Upper lobe of left lung (tissue), 6 donors: ENCODE results near the gene CXCL11. TPM values are rescaled to one million over a fixed set of nuclear protein-coding genes. Genes with fewer than 3 reads are reported as not detected.
A peak's percentile ranks its signal among the peaks of the same experiment; 100 is the strongest.

ENCODE experiments used
- ATAC-seq, 2 donors: fragments of 200-7000 bp; cut with Tn5 transposase; one replicate each; pipeline ENCODE4 v1.9.1; 2022; ENCODE audit warnings: mild to moderate bottlenecking in 2 of 2, moderate library complexity in 2 of 2; ENCODE audit not compliant: low FRiP score in 2 of 2
- DNase-seq, 2 donors: peaks; one replicate each; pipeline ENCODE4 v3.0.0-alpha.2; 2019 to 2020
- H3K27ac ChIP-seq, 4 donors: fragments of 200-600 bp; sonication (generic); one replicate each; pipeline ENCODE4 v1.5.1; 2016 to 2019
- H3K27me3 ChIP-seq, 4 donors: fragments of 200-600 bp; sonication (generic); one replicate each; pipeline ENCODE4 v1.5.1; 2017 to 2019
- H3K36me3 ChIP-seq, 4 donors: fragments of 200-600 bp; sonication (generic); one replicate each; pipeline ENCODE4 v1.5.1; 2016 to 2019
- H3K4me1 ChIP-seq, 4 donors: fragments of 200-600 bp; sonication (generic); one replicate each; pipeline ENCODE4 v1.5.1; 2018 to 2019
- H3K4me3 ChIP-seq, 4 donors: fragments of 200-600 bp; sonication (generic); one replicate each; pipeline ENCODE4 v1.5.1; 2017 to 2019; ENCODE audit warnings: mild to moderate bottlenecking in 2 of 4, moderate library complexity in 1 of 4
- H3K9me3 ChIP-seq, 4 donors: fragments of 200-600 bp; sonication (generic); one replicate each; pipeline ENCODE4 v1.5.1; 2018 to 2019
- CTCF ChIP-seq, 6 experiments: fragments of 450-650 bp in 4 of 6; fragments of 200-600 bp in 2 of 6; sonication (generic) in 2 of 6; IDR thresholded peaks; one replicate each; pipeline ENCODE4 v1.5.1; 2016 to 2019; ENCODE audit warnings: antibody characterized with exemption in 6 of 6
- EP300 ChIP-seq, 4 donors: sonication (generic); formaldehyde crosslinking; IDR thresholded peaks; one replicate each; pipeline ENCODE4 v1.5.1; 2017; ENCODE audit warnings: antibody characterized with exemption in 4 of 4, control low read depth in 2 of 4
- POLR2A ChIP-seq, 4 donors: fragments of 450-650 bp; IDR thresholded peaks; one replicate each; pipeline ENCODE4 v1.5.1; 2016 to 2017; ENCODE audit warnings: antibody characterized with exemption in 4 of 4, mild to moderate bottlenecking in 2 of 4
- POLR2AphosphoS5 ChIP-seq, 2 donors: sonication (generic); formaldehyde crosslinking; IDR thresholded peaks; one replicate each; pipeline ENCODE4 v1.5.1; 2017; ENCODE audit warnings: antibody characterized with exemption in 2 of 2
- WGBS, 2 donors: methylation state at CpG; one replicate each; pipeline ENCODE4 v1.1.5; 2017 to 2018; 5-methylcytosine and 5-hydroxymethylcytosine counted together
- total RNA-seq, 6 donors: library from RNA; depleted of rRNA in 4 of 6; stranded (reverse); fragments of >200 nt in 4 of 6; gene quantifications; one replicate each; pipeline versions ENCODE4 v1.1.0 to v1.2.1, GENCODE V29; 2016 to 2021
- donor health status: DM: no; HTN: no; CAD: no; lungs with moderate emphysema.
- donor health status: DM: no; HTN: yes; CAD: no; lungs with severe emphysema.

Gene CXCL11
- total RNA-seq, 6 donors from 2014 or later = 0.30 to 0.98 (median 0.31) TPM; not detected in 3

GRCh38 chr4:76013540-76013939, 22.3 kb downstream of the CXCL11 start:
- H3K27ac ChIP-seq = no peak overlapping the region
- DNase-seq (no peak), ATAC-seq (no peak)
- peaks cover 0 to 6% (median 5%) of the 10 kb centered on the region in 4 donors for H3K4me1 ChIP-seq
- H3K4me3 ChIP-seq = no peak overlapping the region
- TF ChIP-seq POLR2A (IDR thresholded peaks at IDR 0.05) (no peak), POLR2AphosphoS5 (IDR thresholded peaks at IDR 0.05) (no peak), CTCF (IDR thresholded peaks at IDR 0.05) (no peak), EP300 (IDR thresholded peaks at IDR 0.05) (no peak)
- no peaks in the 10 kb centered on the region for H3K9me3 ChIP-seq
- 26 to 27% methylated on average over 1 of the region's 1 CpG for WGBS, 2 donors
- H3K27me3 ChIP-seq = no peaks in the 10 kb centered on the region
- H3K36me3 ChIP-seq = no peaks in the 10 kb centered on the region

GRCh38 chr4:76012388-76012801, 23.5 kb downstream of the CXCL11 start:
- H3K9me3 ChIP-seq = no peaks in the 10 kb centered on the region
- ATAC-seq = peak in 1 of 2 donors; percentile 25
- H3K36me3 ChIP-seq = no peaks in the 10 kb centered on the region
- no peaks in the 10 kb centered on the region for H3K27me3 ChIP-seq
- H3K4me1 ChIP-seq = peaks cover 0 to 6% (median 5%) of the 10 kb centered on the region in 4 donors
- TF ChIP-seq EP300 (IDR thresholded peaks at IDR 0.05) (no peak), POLR2AphosphoS5 (IDR thresholded peaks at IDR 0.05) (no peak), CTCF (IDR thresholded peaks at IDR 0.05) (no peak), POLR2A (IDR thresholded peaks at IDR 0.05) (no peak)
- H3K4me3 ChIP-seq = no peak overlapping the region
- WGBS, 2 donors = 38 to 48% methylated on average over 1 of the region's 1 CpG
- peak overlapping the region in 2 of 4 donors; percentile 1 to 61 for H3K27ac ChIP-seq
- no peak for DNase-seq

- peak in 1 of 2 donors; percentile 63 for DNase-seq
- 43 to 54% methylated on average over 11 to 13 of the region's 13 CpGs for WGBS, 2 donors
- peak overlapping the region in 1 of 4 donors; percentile 14 for H3K4me3 ChIP-seq
Observed at GRCh38 chr4:76011700-76012387, 24.0 kb downstream of the CXCL11 start.

GRCh38 chr4:76011018-76011670, 24.7 kb downstream of the CXCL11 start:
- peak overlapping the region in 2 of 4 donors; percentile 1 to 41 for H3K27ac ChIP-seq
- H3K4me1 ChIP-seq = peaks cover 0 to 6% (median 5%) of the 10 kb centered on the region in 4 donors
- DNase-seq (peak in 1 of 2 donors; percentile 76), ATAC-seq (peak; percentile 7 to 27)
- H3K27me3 ChIP-seq = no peaks in the 10 kb centered on the region
- WGBS, 2 donors = 94 to 96% methylated on average over 24 to 31 of the region's 31 CpGs
- H3K36me3 ChIP-seq = no peaks in the 10 kb centered on the region
- TF ChIP-seq POLR2A (IDR thresholded peaks at IDR 0.05) (no peak), CTCF (IDR thresholded peaks at IDR 0.05) (no peak)
- H3K9me3 ChIP-seq = no peaks in the 10 kb centered on the region
- no peak overlapping the region for H3K4me3 ChIP-seq

More at GRCh38 chr4:76011700-76012387, 24.0 kb downstream of the CXCL11 start:
- Histone ChIP-seq H3K36me3 (no peaks in the 10 kb centered on the region), H3K4me1 (peaks cover 0 to 6% (median 5%) of the 10 kb centered on the region in 4 donors), H3K27me3 (no peaks in the 10 kb centered on the region), H3K9me3 (no peaks in the 10 kb centered on the region), H3K27ac (peak overlapping the region; percentile 1 to 61 (median 39))
- TF ChIP-seq EP300 (IDR thresholded peaks at IDR 0.05) (no peak), POLR2AphosphoS5 (IDR thresholded peaks at IDR 0.05) (no peak), CTCF (IDR thresholded peaks at IDR 0.05) (no peak), POLR2A (IDR thresholded peaks at IDR 0.05) (no peak)
- peak; percentile 47 to 78 for ATAC-seq
